Coronary artery (tissue), 2 donors: ENCODE results near the gene FSCN2.

Source experiments
- DNase-seq: peaks from one replicate; pipeline ENCODE4 v3.0.0-alpha.2; 2017; ENCODE audit warnings: low spot score
- H3K27ac ChIP-seq, 2 donors: fragments of 200-600 bp; sonication (generic); one replicate each; pipeline ENCODE4 v1.5.1; 2016 to 2019
- H3K4me3 ChIP-seq: fragments of 200-600 bp; sonication (generic); 2 replicates; pipeline ENCODE4 v1.5.1; 2016; ENCODE audit warnings: mild to moderate bottlenecking, moderate library complexity
- CTCF ChIP-seq: fragments of 200-600 bp; sonication (generic); IDR thresholded peaks from one replicate; pipeline ENCODE4 v1.5.1; 2019; ENCODE audit warnings: antibody characterized with exemption

The FSCN2 gene

GRCh38 chr17:81578038-81578441, 49.9 kb downstream of the FSCN2 start:
- DNase-seq, result no peak
- no peak for TF ChIP-seq CTCF
- Histone ChIP-seq H3K27ac (peak overlapping the region in 1 of 2 donors; percentile 84), H3K4me3 (no peak overlapping the region)

DNA sequence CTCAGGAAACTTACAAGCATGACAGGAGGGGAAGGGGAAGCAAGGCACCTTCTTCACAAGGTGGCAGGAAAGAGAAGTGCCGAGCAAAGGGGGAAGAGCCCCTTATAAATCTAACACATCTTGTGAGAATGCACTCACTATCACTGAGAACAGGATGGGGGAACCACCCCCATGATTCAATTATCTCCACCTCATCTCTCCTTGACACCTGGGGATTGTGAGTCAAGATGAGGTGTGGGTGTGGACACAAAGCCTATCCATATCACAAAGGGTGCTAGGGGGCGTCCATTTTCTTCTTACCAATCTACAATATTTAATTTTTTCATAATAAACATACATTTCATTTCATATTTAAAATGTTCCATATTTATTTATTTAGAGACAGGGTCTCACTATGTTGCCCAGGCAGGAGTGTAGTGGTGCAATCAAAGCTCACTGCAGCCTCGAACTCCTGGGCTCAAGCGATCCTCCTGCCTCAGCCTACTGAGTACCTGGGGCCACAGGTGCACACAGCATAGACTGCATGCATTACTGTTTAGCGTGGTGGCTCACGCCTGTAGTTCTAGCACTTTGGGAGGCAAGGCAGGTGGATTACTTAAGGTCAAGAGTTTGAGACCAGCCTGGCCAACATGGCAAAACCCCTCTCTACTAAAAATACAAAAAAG, 50.5 kb downstream of the FSCN2 start:
- no peak for DNase-seq
- H3K27ac ChIP-seq, result no peak overlapping the region
- TF ChIP-seq CTCF, result no peak
- no peak overlapping the region for H3K4me3 ChIP-seq

DNA sequence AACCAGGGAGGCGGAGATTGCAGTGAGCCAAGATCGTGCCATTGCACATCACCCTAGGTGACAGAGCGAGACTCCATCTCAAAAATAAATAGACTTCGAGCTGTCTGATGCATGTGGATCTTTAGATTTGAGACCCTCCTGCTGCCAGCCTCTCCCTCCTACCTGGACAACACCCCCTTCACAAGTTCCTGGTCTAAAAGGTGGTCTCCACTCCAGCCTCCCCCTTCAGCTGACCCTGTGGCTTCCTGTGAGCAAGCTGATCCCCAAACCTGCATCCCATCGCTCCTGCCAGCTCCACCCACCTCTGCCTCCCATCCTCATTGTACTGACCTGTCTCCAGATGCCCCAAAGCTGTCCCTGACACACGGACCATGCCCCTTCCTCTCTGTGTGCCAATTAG, 51.1 kb downstream of the FSCN2 start:
- no peak overlapping the region for H3K27ac ChIP-seq
- H3K4me3 ChIP-seq, result no peak overlapping the region
- no peak for DNase-seq
- no peak for TF ChIP-seq CTCF

DNA sequence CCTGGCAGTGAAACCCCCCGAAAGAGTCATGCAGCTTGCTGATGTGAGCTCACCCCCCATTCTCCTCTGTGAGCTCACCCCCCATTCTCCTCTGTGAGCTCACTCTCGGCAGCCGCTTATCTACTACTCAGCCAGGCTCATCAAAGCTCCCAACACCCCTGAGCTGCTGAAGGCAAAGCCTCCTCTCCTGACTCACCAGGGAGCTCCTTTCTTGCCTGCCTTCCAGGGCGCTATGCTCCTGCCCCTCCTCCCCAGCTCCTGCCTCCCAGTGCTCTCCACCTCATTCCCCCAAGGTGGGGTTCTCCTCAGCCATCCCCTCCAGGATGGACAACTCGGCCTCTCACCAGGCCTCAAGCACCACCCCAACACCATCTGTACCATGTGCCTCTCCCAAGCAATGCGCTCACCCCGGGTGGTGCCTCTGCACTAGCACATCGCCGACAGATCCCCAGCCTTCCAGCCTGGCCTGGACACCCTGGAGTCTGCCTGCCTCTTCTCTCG, 51.7 kb downstream of the FSCN2 start:
- no peak for DNase-seq
- TF ChIP-seq CTCF, result no peak
- H3K4me3 ChIP-seq, result no peak overlapping the region
- H3K27ac ChIP-seq, result no peak overlapping the region

- Histone ChIP-seq H3K4me3 (no peak overlapping the region), H3K27ac (no peak overlapping the region)
- no peak for DNase-seq
- no peak for TF ChIP-seq CTCF
Observed at GRCh38 chr17:81580481-81580880, 52.3 kb downstream of the FSCN2 start.

- no peak for DNase-seq
- Histone ChIP-seq H3K27ac (no peak overlapping the region), H3K4me3 (no peak overlapping the region)
- TF ChIP-seq CTCF, result no peak
Observed at GRCh38 chr17:81581758-81582157, 53.6 kb downstream of the FSCN2 start.

GRCh38 chr17:81582341-81582740, 54.2 kb downstream of the FSCN2 start:
- TF ChIP-seq CTCF, result no peak
- DNase-seq, result no peak
- no peak overlapping the region for H3K4me3 ChIP-seq
- no peak overlapping the region for H3K27ac ChIP-seq
